HG03159 (cell line): Measurements from ENCODE around the gene SNPH.

Experiments
- ATAC-seq: cut with Tn5 transposase; IDR thresholded peaks from one replicate; pipeline ENCODE4 v1.9.1; 2021; ENCODE audit warnings: mild to moderate bottlenecking, moderate library complexity; ENCODE audit not compliant: unreplicated experiment

The SNPH gene

GRCh38 chr20:1305712-1306111, 39.6 kb downstream of the SNPH start:
- ATAC-seq = no peak

GRCh38 chr20:1306316-1307135, 40.4 kb downstream of the SNPH start:
- no peak for ATAC-seq

- ATAC-seq = no peak
Measured at GRCh38 chr20:1307171-1307570, 41.1 kb downstream of the SNPH start.

GRCh38 chr20:1307571-1307971, 41.5 kb downstream of the SNPH start:
- no peak for ATAC-seq

GRCh38 chr20:1308067-1308701, 42.1 kb downstream of the SNPH start:
- no peak for ATAC-seq

GRCh38 chr20:1308702-1309095, 42.6 kb downstream of the SNPH start:
- ATAC-seq = no peak

- ATAC-seq = no peak
Measured at GRCh38 chr20:1309439-1309847, 43.3 kb downstream of the SNPH start.

GRCh38 chr20:1310071-1310470, 44.0 kb downstream of the SNPH start:
- no peak for ATAC-seq

GRCh38 chr20:1310506-1311190, 44.6 kb downstream of the SNPH start:
- no peak for ATAC-seq

GRCh38 chr20:1312308-1312707, 46.2 kb downstream of the SNPH start:
- no peak for ATAC-seq

GRCh38 chr20:1312904-1313235, 46.8 kb downstream of the SNPH start:
- no peak for ATAC-seq

- ATAC-seq = no peak
Measured at GRCh38 chr20:1313236-1313964, 47.3 kb downstream of the SNPH start.

GRCh38 chr20:1315804-1316203, 49.7 kb downstream of the SNPH start:
- ATAC-seq = no peak

GRCh38 chr20:1317545-1318255, 51.6 kb downstream of the SNPH start:
- ATAC-seq = no peak

GRCh38 chr20:1319051-1319450, 53.0 kb downstream of the SNPH start:
- ATAC-seq = no peak

- ATAC-seq = no peak
Measured at GRCh38 chr20:1319462-1319861, 53.4 kb downstream of the SNPH start.

- no peak for ATAC-seq
Measured at GRCh38 chr20:1320016-1320415, 53.9 kb downstream of the SNPH start.

- ATAC-seq = no peak
Measured at GRCh38 chr20:1320902-1321653, 55.0 kb downstream of the SNPH start.

GRCh38 chr20:1321654-1321939, 55.5 kb downstream of the SNPH start:
- no peak for ATAC-seq

GRCh38 chr20:1322511-1323245, 56.6 kb downstream of the SNPH start:
- ATAC-seq = no peak
